Karpas-422 (cell line): Measurements from ENCODE around the gene FKTN. TPM values are rescaled to one million over a fixed set of nuclear protein-coding genes. Genes with fewer than 3 reads are reported as not detected.
"Not testable (repeated sequence)": the region's sequence is repeated elsewhere in the genome, so short reads cannot be mapped to it uniquely, and the experiment has no call there.

Experiments
- DNase-seq: peaks from one replicate; pipeline ENCODE4 v3.0.0-alpha.2; 2015
- H2AFZ ChIP-seq: fragments of 200-600 bp; sonication (generic); 2 replicates; pipeline ENCODE4 v1.6.1; 2014; ENCODE audit warnings: antibody characterized with exemption, low read length, mixed read lengths
- H3K27ac ChIP-seq: fragments of 200-600 bp; sonication (generic); 2 replicates; pipeline ENCODE4 v1.5.1; 2014; ENCODE audit warnings: mild to moderate bottlenecking, low read length, moderate library complexity
- H3K27me3 ChIP-seq: fragments of 200-600 bp; sonication (generic); 2 replicates; pipeline ENCODE4 v1.6.1; 2014; ENCODE audit warnings: low read length, mixed read lengths
- H3K36me3 ChIP-seq: fragments of 200-600 bp; sonication (generic); 2 replicates; pipeline ENCODE4 v1.6.1; 2014; ENCODE audit warnings: low read length, mixed read lengths; ENCODE audit not compliant: insufficient read depth
- H3K4me1 ChIP-seq: fragments of 200-600 bp; sonication (generic); 2 replicates; pipeline ENCODE4 v1.6.1; 2014; ENCODE audit warnings: mild to moderate bottlenecking, low read length, mixed read lengths
- H3K4me2 ChIP-seq: fragments of 200-600 bp; sonication (generic); 2 replicates; pipeline ENCODE4 v1.6.1; 2014; ENCODE audit warnings: low read length, low read depth, mild to moderate bottlenecking; ENCODE audit not compliant: poor library complexity, severe bottlenecking
- H3K4me3 ChIP-seq: fragments of 200-600 bp; sonication (generic); 2 replicates; pipeline ENCODE4 v1.5.1; 2014; ENCODE audit warnings: mild to moderate bottlenecking, antibody characterized with exemption, low read length, mixed read lengths
- H3K79me2 ChIP-seq: fragments of 200-600 bp; sonication (generic); 2 replicates; pipeline ENCODE4 v1.6.1; 2014; ENCODE audit warnings: mild to moderate bottlenecking, low read length, mixed read lengths
- H3K9ac ChIP-seq: fragments of 200-600 bp; sonication (generic); 2 replicates; pipeline ENCODE4 v1.6.0; 2014; ENCODE audit warnings: low read length
- H3K9me2 ChIP-seq: fragments of 200-600 bp; sonication (generic), shearing (Covaris generic); replicated peaks from 2 replicates; pipeline ENCODE4 v1.6.0; 2014; ENCODE audit warnings: mild to moderate bottlenecking, low read length, moderate library complexity; ENCODE audit not compliant: insufficient read depth
- H3K9me3 ChIP-seq: fragments of 300-700, 200-600 bp; sonication (generic); 2 replicates; pipeline ENCODE4 v1.6.1; 2014; ENCODE audit warnings: low read length, mixed read lengths
- H4K20me1 ChIP-seq: fragments of 200-600 bp; sonication (generic); 2 replicates; pipeline ENCODE4 v1.6.1; 2014; ENCODE audit warnings: mild to moderate bottlenecking, antibody characterized with exemption, low read length, low read depth; ENCODE audit not compliant: insufficient read depth
- total RNA-seq: library from RNA; depleted of rRNA; stranded (reverse); fragments of >200 nt; shearing (Covaris generic); gene quantifications from 2 replicates; pipeline ENCODE4 v1.2.3, GENCODE V29; 2014; ENCODE audit warnings: low replicate concordance; rRNA removed

FKTN gene
- total RNA-seq = 9.3 and 22.0 TPM in 2 replicates

DNA sequence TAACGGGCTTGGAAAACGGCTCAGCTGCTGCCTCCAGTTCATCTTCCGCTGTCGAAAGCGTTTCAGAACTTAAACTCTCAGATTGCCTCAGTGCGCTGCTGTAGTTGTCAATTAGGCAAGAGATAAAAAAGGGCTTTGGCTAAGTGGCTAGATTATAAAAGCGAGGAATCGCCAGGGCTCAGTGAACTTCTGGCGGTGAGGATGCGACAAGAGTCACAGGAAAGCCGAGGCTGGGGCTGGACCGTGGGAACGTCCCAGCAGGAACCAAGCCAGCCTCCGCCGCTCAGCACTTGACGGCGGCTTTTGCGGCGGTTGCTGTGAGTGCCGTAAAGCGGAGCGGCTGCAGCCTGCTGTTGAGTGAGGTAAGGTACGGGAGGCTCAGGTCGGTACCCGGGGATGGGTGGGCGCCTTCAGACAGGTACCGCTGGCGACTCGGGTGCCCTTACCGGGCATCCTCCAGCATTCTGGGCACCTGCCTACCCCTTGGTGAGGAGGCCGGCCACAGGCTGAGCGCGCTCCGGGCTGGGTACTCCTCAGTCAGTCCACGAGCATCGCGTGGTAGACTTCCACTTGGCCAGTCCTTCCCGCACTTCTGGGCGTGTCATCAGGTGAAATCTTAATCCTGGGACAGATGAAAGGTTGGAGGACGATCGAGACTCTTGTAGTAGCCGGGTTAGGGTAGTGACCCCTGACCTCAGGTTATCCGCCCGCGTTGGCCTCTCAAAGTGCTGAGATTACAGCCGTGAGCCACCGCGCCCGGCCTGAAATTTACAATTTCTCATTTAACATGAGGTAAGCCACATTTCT, at the start of gene FKTN:
TSS of gene FKTN (plus strand) at position 328 of the 807 bp plus-strand sequence. CDS start 16,902 bp downstream, outside the sequence.
- Histone ChIP-seq H3K27me3 (no peaks in the 10 kb centered on the region), H3K36me3 (peaks cover 12% of the 10 kb centered on the region; the same call in 1 of the 2 replicates), H3K9me3 (peaks cover 17% of the 10 kb centered on the region), H2AFZ (peak within 1 kb of the TSS; percentile 94), H3K79me2 (peaks cover 10% of the 10 kb centered on the region), H4K20me1 (no peaks in the 10 kb centered on the region), H3K4me3 (peak within 1 kb of the TSS; percentile 84), H3K4me2 (peak within 1 kb of the TSS; percentile 85), H3K9ac (peak within 1 kb of the TSS; percentile 77), H3K4me1 (peaks cover 16% of the 10 kb centered on the region), H3K9me2 (no peaks in the 10 kb centered on the region), H3K27ac (no peak within 1 kb of the TSS)
- DNase-seq = peak; percentile 94

DNA sequence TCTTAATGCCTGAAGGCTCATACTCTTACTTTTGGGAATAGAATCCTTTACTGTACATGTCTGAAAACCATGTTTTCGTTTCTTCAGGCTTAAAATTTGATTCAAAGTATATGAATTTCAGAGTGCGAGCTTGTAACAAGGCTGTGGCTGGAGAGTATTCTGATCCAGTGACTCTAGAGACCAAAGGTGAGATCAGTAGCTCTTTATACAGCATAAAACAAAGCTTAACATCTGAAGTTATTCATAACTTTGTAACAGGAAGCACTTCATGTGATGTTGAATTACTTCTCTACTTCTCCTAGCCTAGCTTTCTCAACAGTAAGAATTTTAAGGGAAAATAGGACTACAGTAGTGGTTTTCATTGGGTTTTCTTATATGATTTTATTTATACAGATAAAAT, 49.4 kb upstream of the FKTN start:
- no peak overlapping the region for H2AFZ ChIP-seq
- H3K79me2 ChIP-seq = no peaks in the 10 kb centered on the region
- no peak overlapping the region for H3K4me2 ChIP-seq
- no peaks in the 10 kb centered on the region for H3K9me2 ChIP-seq
- H3K4me1 ChIP-seq = no peaks in the 10 kb centered on the region
- no peaks in the 10 kb centered on the region for H3K36me3 ChIP-seq
- no peak overlapping the region for H3K27ac ChIP-seq
- H3K4me3 ChIP-seq = no peak overlapping the region
- no peaks in the 10 kb centered on the region for H4K20me1 ChIP-seq
- H3K9me3 ChIP-seq = no peaks in the 10 kb centered on the region
- no peaks in the 10 kb centered on the region for H3K27me3 ChIP-seq
- H3K9ac ChIP-seq = no peak overlapping the region
- DNase-seq = no peak

DNA sequence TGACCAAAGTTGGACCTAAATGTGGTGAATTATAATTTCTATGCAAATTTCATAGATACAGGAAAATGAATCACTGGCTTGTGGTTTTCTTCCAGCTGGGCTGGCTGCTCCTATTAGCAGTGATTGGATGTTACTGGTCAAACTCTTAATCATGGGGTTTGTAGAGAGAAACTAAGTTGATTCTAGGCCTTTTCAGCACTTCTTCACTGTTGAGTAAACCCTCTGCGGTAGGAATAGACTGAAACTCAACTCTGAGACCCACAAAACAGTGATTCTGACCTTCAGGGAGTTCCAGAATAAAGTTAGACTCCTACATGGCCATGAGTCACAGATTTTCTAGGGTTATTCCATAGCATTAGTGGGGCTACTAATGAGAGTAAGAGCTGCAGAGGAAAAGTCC, 47.9 kb upstream of the FKTN start:
- DNase-seq = no peak
- Histone ChIP-seq H3K9ac (no peak overlapping the region), H4K20me1 (no peaks in the 10 kb centered on the region), H2AFZ (no peak overlapping the region), H3K9me2 (no peaks in the 10 kb centered on the region), H3K27ac (no peak overlapping the region), H3K4me3 (no peak overlapping the region), H3K36me3 (no peaks in the 10 kb centered on the region), H3K27me3 (no peaks in the 10 kb centered on the region), H3K4me2 (no peak overlapping the region), H3K9me3 (no peaks in the 10 kb centered on the region), H3K79me2 (no peaks in the 10 kb centered on the region), H3K4me1 (no peaks in the 10 kb centered on the region)

DNA sequence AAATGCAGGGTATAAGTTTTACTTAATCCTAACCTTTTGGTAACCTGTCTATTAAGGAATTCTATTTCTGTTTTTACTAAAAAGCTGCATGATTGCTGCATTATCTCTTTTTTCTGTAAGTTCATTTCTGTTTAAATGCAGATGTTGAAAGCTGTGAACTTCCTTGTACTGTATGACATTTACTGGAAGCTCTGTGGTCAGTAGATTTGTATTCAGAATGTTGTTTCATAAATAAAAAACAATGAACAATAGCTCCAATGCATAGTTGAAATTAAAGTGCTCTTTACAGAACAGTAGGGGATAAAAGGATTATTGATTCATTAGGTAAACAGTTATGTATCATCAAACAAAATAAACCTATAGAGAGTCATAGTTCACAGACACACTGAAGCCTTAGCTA, 46.5 kb upstream of the FKTN start:
- H4K20me1 ChIP-seq = no peaks in the 10 kb centered on the region
- H3K27me3 ChIP-seq = no peaks in the 10 kb centered on the region
- no peaks in the 10 kb centered on the region for H3K9me2 ChIP-seq
- H3K4me2 ChIP-seq = no peak overlapping the region
- H3K9me3 ChIP-seq = no peaks in the 10 kb centered on the region
- no peak overlapping the region for H2AFZ ChIP-seq
- H3K79me2 ChIP-seq = no peaks in the 10 kb centered on the region
- H3K4me1 ChIP-seq = no peaks in the 10 kb centered on the region
- no peak for DNase-seq
- no peaks in the 10 kb centered on the region for H3K36me3 ChIP-seq
- no peak overlapping the region for H3K9ac ChIP-seq
- H3K4me3 ChIP-seq = no peak overlapping the region
- no peak overlapping the region for H3K27ac ChIP-seq

DNA sequence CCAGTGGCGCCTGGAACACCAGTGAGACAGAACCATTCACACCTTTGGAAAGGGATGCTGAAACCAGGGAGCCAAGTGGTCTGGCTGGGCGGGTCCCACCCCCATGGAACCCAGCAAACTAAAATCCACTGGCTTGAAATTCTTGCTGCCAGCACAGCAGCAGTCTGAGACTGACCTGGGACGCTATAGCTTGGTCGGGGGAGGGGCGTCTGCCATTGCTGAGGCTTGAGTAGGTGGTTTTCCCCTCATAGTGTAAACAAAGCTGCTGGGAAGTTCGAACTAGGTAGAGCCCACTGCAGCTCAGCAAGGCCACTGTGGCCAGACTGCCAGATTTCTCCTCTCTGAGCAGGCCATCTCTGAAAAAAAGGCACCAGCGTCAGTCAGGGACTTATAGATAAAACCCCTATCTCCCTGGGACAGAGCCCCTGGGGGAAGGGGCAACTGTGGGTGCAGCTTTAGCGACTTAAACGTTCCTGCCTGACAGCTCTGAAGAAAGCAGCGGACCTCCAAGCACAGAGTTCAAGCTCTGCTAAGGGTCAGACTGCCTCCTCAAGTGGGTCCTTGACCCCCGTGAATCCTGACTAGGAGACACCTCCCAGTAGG, 42.0 kb upstream of the FKTN start:
- H3K4me2 ChIP-seq = no peak overlapping the region

DNA sequence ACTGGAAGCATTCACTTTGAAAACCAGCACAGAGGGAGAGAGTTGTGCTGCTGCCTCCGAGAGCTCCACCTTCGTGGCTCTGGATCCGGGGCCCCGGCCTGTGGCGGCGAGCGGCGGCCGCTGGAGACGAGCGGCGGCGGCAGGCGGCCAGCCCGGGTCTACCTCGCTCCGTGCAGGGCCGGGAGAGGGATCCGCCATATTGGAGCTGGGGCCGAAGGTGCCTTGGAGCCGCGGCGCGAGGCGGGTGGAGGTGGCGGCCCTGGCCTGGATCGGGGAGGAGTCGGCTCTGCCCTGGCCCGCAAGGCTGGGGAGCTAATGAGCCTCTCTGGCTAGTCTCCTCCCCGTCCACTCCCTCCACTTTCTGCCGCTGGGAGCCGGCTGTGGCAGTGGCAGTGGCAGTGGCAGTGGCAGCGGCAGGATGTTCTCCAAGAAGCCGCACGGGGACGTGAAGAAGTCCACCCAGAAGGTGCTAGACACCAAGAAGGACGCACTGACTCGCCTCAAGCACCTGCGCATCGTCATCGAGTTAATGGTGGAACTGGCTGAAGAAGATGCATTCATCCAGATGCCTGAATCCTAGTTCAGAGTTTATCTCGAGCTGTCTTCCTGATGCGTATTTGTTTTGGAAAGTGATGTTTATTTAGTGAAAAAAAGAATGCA, 38.1 kb upstream of the FKTN start:
- H3K27ac ChIP-seq, H3K9me2 ChIP-seq, H3K36me3 ChIP-seq, H3K4me2 ChIP-seq, H2AFZ ChIP-seq, H3K4me1 ChIP-seq, H3K27me3 ChIP-seq, H4K20me1 ChIP-seq, H3K9me3 ChIP-seq, H3K79me2 ChIP-seq, H3K4me3 ChIP-seq: not testable (repeated sequence)
- H3K9ac ChIP-seq = peak overlapping the region; percentile 51; the same call in 1 of the 2 replicates
- peak; percentile 62 for DNase-seq

More for the DNA sequence above, 42.0 kb upstream of the FKTN start:
- H3K9ac ChIP-seq = no peak overlapping the region
- H3K36me3 ChIP-seq = no peaks in the 10 kb centered on the region
- H4K20me1 ChIP-seq = no peaks in the 10 kb centered on the region
- H3K27me3 ChIP-seq = no peaks in the 10 kb centered on the region
- no peak overlapping the region for H3K4me3 ChIP-seq
- no peak overlapping the region for H2AFZ ChIP-seq
- no peaks in the 10 kb centered on the region for H3K9me3 ChIP-seq
- H3K9me2 ChIP-seq = no peaks in the 10 kb centered on the region
- DNase-seq = no peak
- no peaks in the 10 kb centered on the region; the same call in 1 of the 2 replicates for H3K4me1 ChIP-seq
- H3K79me2 ChIP-seq = no peaks in the 10 kb centered on the region
- H3K27ac ChIP-seq = no peak overlapping the region

DNA sequence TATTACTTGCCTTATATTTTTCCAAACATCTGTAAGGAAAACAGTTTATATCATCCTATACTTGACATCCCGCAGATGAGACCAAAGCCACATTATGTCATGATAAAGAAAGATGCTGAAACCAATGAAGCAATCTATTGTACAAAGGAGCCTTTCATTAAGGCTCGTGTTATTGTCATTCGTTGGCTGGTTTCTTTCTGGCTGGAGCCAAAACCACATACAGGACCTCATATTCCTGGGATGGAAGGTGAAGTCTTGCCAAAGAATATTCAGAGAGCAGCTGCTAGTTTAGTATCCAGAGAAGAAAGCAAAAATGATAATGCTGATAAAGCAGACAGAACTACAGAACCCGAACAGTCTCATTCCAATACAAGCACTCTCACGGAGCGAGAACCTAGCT, 36.9 kb upstream of the FKTN start:
- H3K4me1 ChIP-seq, H3K27ac ChIP-seq, H3K9ac ChIP-seq, H3K9me3 ChIP-seq, H3K4me3 ChIP-seq, H3K27me3 ChIP-seq, DNase-seq, H3K36me3 ChIP-seq, H3K9me2 ChIP-seq, H3K79me2 ChIP-seq, H2AFZ ChIP-seq, H3K4me2 ChIP-seq, H4K20me1 ChIP-seq: not testable (repeated sequence)

DNA sequence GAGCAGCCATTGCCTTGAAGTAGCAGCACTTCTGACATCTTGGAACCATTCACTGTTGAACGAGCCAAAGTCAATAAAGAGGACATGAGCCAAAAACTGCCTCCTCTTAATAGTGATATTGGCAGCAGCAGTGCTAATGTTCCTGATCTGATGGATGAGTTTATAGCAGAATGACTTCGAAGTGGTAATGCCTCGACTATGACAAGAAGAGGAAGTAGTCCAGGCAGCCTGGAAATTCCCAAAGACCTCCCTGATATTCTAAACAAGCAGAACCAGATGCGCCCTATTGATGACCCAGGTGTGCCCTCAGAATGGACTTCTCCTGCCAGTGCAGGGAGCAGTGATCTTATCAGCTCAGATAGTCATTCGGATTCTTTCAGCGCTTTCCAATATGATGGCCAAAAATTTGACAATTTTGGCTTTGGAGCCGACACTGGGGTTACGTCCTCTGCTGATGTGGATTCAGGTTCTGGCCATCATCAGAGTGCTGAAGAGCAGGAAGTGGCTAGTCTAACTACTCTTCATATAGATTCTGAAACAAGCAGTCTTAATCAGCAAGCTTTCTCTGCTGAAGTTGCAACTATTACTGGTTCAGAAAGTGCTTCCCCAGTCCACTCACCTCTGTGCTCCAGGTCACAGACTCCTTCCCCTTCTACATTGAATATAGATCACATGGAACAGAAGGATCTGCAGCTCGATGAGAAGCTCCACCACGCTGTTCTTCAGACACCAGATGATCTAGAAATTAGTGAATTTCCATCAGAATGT, 35.1 kb upstream of the FKTN start:
- H3K9me2 ChIP-seq, H3K36me3 ChIP-seq, H3K9ac ChIP-seq, H3K9me3 ChIP-seq, H3K4me3 ChIP-seq, H3K27me3 ChIP-seq, H3K79me2 ChIP-seq, H2AFZ ChIP-seq, H3K4me2 ChIP-seq, H3K27ac ChIP-seq, H3K4me1 ChIP-seq, H4K20me1 ChIP-seq, DNase-seq: not testable (repeated sequence)
